Uterus (tissue), 4 donors: ENCODE measurements around the gene FES. TPM values are rescaled to one million over a fixed set of nuclear protein-coding genes. Genes with fewer than 3 reads are reported as not detected.

Experiments
- DNase-seq, 2 donors: peaks; one replicate each; pipeline ENCODE4 v3.0.0-alpha.2; 2019 to 2020
- H3K27ac ChIP-seq, 2 donors: fragments of 200-600 bp; sonication (generic); 1 replicate in 1 of 2; 2 replicates in 1 of 2; pipeline ENCODE4 v1.5.1; 2016 to 2018
- H3K27me3 ChIP-seq, 2 donors: fragments of 200-600 bp; sonication (generic); one replicate each; pipeline ENCODE4 v1.5.1; 2018 to 2019; ENCODE audit warnings: control low read depth in 1 of 2
- H3K36me3 ChIP-seq, 2 donors: fragments of 200-600 bp; sonication (generic); one replicate each; pipeline ENCODE4 v1.5.1; 2019; ENCODE audit warnings: control low read depth in 1 of 2
- H3K4me1 ChIP-seq, 2 donors: fragments of 200-600 bp; sonication (generic); one replicate each; pipeline ENCODE4 v1.5.1; 2018 to 2019; ENCODE audit warnings: control low read depth in 1 of 2
- H3K4me3 ChIP-seq, 2 donors: fragments of 200-600 bp; sonication (generic); 1 replicate in 1 of 2; 2 replicates in 1 of 2; pipeline ENCODE4 v1.5.1; 2018 to 2019; ENCODE audit warnings: mild to moderate bottlenecking in 1 of 2
- H3K9me3 ChIP-seq, 2 donors: fragments of 200-600 bp; sonication (generic); one replicate each; pipeline ENCODE4 v1.5.1; 2019; ENCODE audit warnings: control low read depth in 1 of 2
- POLR2A ChIP-seq, 2 donors: fragments of 450-650 bp; IDR thresholded peaks; one replicate each; pipeline ENCODE4 v1.6.1; 2016; ENCODE audit warnings: antibody characterized with exemption in 2 of 2, mild to moderate bottlenecking in 1 of 2, moderate library complexity in 1 of 2
- intact Hi-C: fragments of 100-400 bp; cut with DNase I; formaldehyde crosslinking; loops from one replicate; pipeline ENCODE4 v1.15.1; 2023; ENCODE audit warnings: low total_unique reads
- total RNA-seq, 4 donors: library from RNA; depleted of rRNA in 3 of 4; stranded (reverse); fragments of >200 nt in 3 of 4; gene quantifications; one replicate each; pipeline versions ENCODE4 v1.1.0 to v1.2.4, GENCODE V29; 2014 to 2023
- TF ChIP-seq, protein P1 (sequence below), 4 experiments: fragments of 200-600 bp in 2 of 4; fragments of 450-650 bp in 2 of 4; sonication (generic) in 2 of 4; IDR thresholded peaks; one replicate each; pipeline ENCODE4 v1.5.1; 2016 to 2019; ENCODE audit warnings: antibody characterized with exemption in 4 of 4, mild to moderate bottlenecking in 2 of 4, moderate library complexity in 1 of 4
- donor health status: DM: yes; HTN: yes; CAD: no.

Gene FES
- total RNA-seq, 4 donors from 2014 or later: 4.4 to 968 (median 60.1) TPM

DNA sequence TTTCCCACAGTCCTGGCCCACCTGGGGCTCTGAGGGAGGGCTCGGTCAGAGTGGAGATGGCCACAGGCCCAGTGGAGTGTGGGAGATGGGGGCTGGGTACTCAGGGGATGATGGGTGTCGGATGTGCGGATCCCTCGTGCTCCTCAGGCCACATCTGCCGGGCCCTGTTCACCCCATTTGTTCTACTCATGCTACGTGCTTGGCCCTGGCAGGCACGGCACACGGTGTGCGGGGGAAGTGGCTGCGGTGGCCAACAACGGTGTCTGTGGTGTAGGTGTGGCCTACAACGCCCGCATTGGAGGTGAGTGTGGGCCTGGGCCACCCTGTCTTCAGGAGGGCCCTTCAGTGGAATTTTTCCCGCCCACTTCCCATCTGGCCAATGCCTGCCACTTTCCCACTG is 7.0 kb upstream of the FES start:
- no peak for DNase-seq
- no peak for TF ChIP-seq POLR2A (IDR thresholded peaks at IDR 0.05)
- TF ChIP-seq, protein P1, sequence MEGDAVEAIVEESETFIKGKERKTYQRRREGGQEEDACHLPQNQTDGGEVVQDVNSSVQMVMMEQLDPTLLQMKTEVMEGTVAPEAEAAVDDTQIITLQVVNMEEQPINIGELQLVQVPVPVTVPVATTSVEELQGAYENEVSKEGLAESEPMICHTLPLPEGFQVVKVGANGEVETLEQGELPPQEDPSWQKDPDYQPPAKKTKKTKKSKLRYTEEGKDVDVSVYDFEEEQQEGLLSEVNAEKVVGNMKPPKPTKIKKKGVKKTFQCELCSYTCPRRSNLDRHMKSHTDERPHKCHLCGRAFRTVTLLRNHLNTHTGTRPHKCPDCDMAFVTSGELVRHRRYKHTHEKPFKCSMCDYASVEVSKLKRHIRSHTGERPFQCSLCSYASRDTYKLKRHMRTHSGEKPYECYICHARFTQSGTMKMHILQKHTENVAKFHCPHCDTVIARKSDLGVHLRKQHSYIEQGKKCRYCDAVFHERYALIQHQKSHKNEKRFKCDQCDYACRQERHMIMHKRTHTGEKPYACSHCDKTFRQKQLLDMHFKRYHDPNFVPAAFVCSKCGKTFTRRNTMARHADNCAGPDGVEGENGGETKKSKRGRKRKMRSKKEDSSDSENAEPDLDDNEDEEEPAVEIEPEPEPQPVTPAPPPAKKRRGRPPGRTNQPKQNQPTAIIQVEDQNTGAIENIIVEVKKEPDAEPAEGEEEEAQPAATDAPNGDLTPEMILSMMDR (IDR thresholded peaks at IDR 0.05): no peak
- no peak overlapping the region for H3K4me3 ChIP-seq
- no peak overlapping the region for H3K27ac ChIP-seq
- H3K27me3 ChIP-seq: no peaks in the 10 kb centered on the region
- intact Hi-C loops: no loop called here
- peaks cover 5 to 11% of the 10 kb centered on the region in 2 donors for H3K4me1 ChIP-seq
- no peaks in the 10 kb centered on the region for H3K36me3 ChIP-seq
- no peaks in the 10 kb centered on the region for H3K9me3 ChIP-seq

GRCh38 chr15:90877996-90878395 is 6.3 kb upstream of the FES start:
- Histone ChIP-seq H3K4me3 (no peak overlapping the region), H3K4me1 (peaks cover 4 to 5% of the 10 kb centered on the region in 2 donors), H3K27ac (no peak overlapping the region), H3K27me3 (no peaks in the 10 kb centered on the region), H3K9me3 (no peaks in the 10 kb centered on the region), H3K36me3 (no peaks in the 10 kb centered on the region)
- no peak for TF ChIP-seq POLR2A (IDR thresholded peaks at IDR 0.05)
- TF ChIP-seq, protein P1 (IDR thresholded peaks at IDR 0.05): no peak
- intact Hi-C loops: no loop called here
- no peak for DNase-seq

DNA sequence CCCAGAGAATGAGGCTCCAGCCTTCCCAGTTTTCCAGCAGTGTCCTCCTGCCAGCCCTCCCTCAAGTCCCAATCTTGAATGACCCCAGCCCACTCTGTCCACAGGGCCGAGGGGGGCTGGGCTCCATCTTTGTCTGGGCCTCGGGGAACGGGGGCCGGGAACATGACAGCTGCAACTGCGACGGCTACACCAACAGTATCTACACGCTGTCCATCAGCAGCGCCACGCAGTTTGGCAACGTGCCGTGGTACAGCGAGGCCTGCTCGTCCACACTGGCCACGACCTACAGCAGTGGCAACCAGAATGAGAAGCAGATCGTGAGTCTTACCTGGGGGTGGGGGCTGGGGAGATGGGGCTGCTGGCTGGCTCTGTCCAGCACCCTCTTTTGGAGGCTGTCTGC is 5.6 kb upstream of the FES start:
- H3K36me3 ChIP-seq: no peaks in the 10 kb centered on the region
- no peak overlapping the region for H3K4me3 ChIP-seq
- intact Hi-C loops: no loop called here
- no peaks in the 10 kb centered on the region for H3K27me3 ChIP-seq
- H3K4me1 ChIP-seq: peaks cover 2 to 5% of the 10 kb centered on the region in 2 donors
- no peak overlapping the region for H3K27ac ChIP-seq
- no peak for DNase-seq
- no peaks in the 10 kb centered on the region for H3K9me3 ChIP-seq
- no peak for TF ChIP-seq POLR2A (IDR thresholded peaks at IDR 0.05)
- TF ChIP-seq, protein P1 (IDR thresholded peaks at IDR 0.05): no peak

DNA sequence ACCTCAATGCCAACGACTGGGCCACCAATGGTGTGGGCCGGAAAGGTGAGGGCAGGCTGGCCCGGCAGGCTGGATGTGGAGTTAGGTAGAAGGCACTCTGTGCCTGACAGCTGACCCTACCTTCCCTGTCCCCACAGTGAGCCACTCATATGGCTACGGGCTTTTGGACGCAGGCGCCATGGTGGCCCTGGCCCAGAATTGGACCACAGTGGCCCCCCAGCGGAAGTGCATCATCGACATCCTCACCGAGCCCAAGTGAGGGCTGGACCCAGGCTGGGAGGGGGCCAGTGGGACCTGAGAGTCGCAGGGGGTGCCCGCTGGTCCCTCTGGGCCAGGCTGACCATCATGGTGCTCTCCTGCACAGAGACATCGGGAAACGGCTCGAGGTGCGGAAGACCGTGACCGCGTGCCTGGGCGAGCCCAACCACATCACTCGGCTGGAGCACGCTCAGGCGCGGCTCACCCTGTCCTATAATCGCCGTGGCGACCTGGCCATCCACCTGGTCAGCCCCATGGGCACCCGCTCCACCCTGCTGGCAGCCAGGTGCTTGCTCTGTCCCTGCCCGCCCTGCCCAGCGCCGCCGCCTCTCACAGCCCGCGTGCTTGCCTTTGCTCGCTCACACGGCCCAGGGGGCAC is 4.5 kb upstream of the FES start:
- Histone ChIP-seq H3K36me3 (no peaks in the 10 kb centered on the region), H3K4me1 (peaks cover 0 to 5% of the 10 kb centered on the region in 2 donors), H3K4me3 (no peak overlapping the region), H3K27ac (no peak overlapping the region), H3K27me3 (no peaks in the 10 kb centered on the region), H3K9me3 (no peaks in the 10 kb centered on the region)
- intact Hi-C loops: loop anchor here (10.0 kb wide), 1 partner anchor 165 kb away; the partner anchor contains the start of gene BLM
- no peak for TF ChIP-seq POLR2A (IDR thresholded peaks at IDR 0.05)
- no peak for DNase-seq

- H3K4me1 ChIP-seq: peaks cover 0 to 10% of the 10 kb centered on the region in 2 donors
- TF ChIP-seq, protein P1 (IDR thresholded peaks at IDR 0.05): no peak
- TF ChIP-seq POLR2A (IDR thresholded peaks at IDR 0.05): no peak
- DNase-seq: no peak
- intact Hi-C loops: loop anchor here (10.0 kb wide), 1 partner anchor 166 kb away; the partner anchor contains the start of gene BLM
- H3K27ac ChIP-seq: no peak overlapping the region
- H3K27me3 ChIP-seq: no peaks in the 10 kb centered on the region
- H3K4me3 ChIP-seq: no peak overlapping the region
- no peaks in the 10 kb centered on the region for H3K36me3 ChIP-seq
- no peaks in the 10 kb centered on the region for H3K9me3 ChIP-seq
Observed at GRCh38 chr15:90880381-90881145, 3.7 kb upstream of the FES start.
